ENCODE measurements around the gene PRAC1.
"Not testable (repeated sequence)": the region's sequence is repeated elsewhere in the genome, so short reads cannot be mapped to it uniquely, and the experiment has no call there.

PRAC1 gene

GRCh38 chr17:48721009-48721402, 1.3 kb downstream of the PRAC1 start:
- TF ChIP-seq CTCF (conservative IDR thresholded peaks at IDR 0.05; ENCODE audit: control insufficient read depth, insufficient read depth, low read depth, low read length): no peak
- no peak overlapping the region for H3K4me3 ChIP-seq (ENCODE audit: control insufficient read depth, low read depth, low read length)
- DNase-seq (ENCODE audit: low read depth): no peak

DNA sequence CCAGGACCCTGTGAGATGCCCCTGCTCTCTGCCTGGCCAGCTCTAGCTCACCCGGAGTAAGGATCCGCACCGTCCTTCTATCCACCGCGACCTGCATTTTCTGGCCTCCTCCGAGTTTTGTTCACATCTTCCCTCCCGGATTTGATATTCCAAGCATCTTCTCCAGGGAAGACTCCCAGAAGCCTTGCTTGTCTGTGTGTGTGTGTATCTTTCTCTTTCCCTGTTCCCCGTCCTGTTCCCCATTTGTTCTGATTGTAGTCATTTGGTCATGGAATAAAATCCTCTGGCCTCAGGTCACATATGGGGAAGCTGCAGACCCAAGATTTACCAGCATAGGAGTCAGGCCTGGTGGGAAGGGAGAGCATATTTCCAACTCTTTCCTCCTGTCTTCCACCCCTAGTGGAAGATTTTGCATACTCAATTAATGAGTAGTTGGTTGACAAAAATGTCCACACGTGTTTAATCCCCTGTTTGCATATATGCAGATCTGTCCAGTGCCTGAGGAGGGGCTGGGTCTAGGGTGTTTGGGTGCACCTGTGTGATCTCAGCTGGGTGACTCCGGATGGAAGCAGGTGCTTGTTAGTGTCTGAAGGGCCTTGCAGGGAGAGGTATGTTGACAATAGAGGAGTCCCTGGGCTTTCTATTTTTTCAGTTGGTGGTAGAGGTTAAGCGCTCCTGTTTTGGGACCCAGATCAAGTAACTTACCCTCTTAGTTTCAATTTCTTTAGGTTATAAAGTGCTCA, 1.9 kb downstream of the PRAC1 start:
- H3K4me3 ChIP-seq (ENCODE audit: control insufficient read depth, low read depth, low read length): no peak overlapping the region
- TF ChIP-seq CTCF (conservative IDR thresholded peaks at IDR 0.05; ENCODE audit: control insufficient read depth, insufficient read depth, low read depth, low read length): no peak
- no peak for DNase-seq (ENCODE audit: low read depth)

GRCh38 chr17:48719642-48720265, 2.6 kb downstream of the PRAC1 start:
- no peak for DNase-seq (ENCODE audit: low read depth)
- TF ChIP-seq CTCF (conservative IDR thresholded peaks at IDR 0.05; ENCODE audit: control insufficient read depth, insufficient read depth, low read depth, low read length): no peak
- no peak overlapping the region for H3K4me3 ChIP-seq (ENCODE audit: control insufficient read depth, low read depth, low read length)

- TF ChIP-seq CTCF (conservative IDR thresholded peaks at IDR 0.05; ENCODE audit: control insufficient read depth, insufficient read depth, low read depth, low read length): no peak
- no peak for DNase-seq (ENCODE audit: low read depth)
- no peak overlapping the region for H3K4me3 ChIP-seq (ENCODE audit: control insufficient read depth, low read depth, low read length)
These were observed 3.3 kb downstream of the PRAC1 start for GRCh38 chr17:48718761-48719641.

GRCh38 chr17:48718227-48718760, 4.0 kb downstream of the PRAC1 start:
- TF ChIP-seq CTCF (conservative IDR thresholded peaks at IDR 0.05; ENCODE audit: control insufficient read depth, insufficient read depth, low read depth, low read length): no peak
- no peak for DNase-seq (ENCODE audit: low read depth)
- no peak overlapping the region for H3K4me3 ChIP-seq (ENCODE audit: control insufficient read depth, low read depth, low read length)

GRCh38 chr17:48717367-48718226, 4.7 kb downstream of the PRAC1 start:
- no peak overlapping the region for H3K4me3 ChIP-seq (ENCODE audit: control insufficient read depth, low read depth, low read length)
- TF ChIP-seq CTCF (conservative IDR thresholded peaks at IDR 0.05; ENCODE audit: control insufficient read depth, insufficient read depth, low read depth, low read length): no peak
- DNase-seq (ENCODE audit: low read depth): no peak

DNA sequence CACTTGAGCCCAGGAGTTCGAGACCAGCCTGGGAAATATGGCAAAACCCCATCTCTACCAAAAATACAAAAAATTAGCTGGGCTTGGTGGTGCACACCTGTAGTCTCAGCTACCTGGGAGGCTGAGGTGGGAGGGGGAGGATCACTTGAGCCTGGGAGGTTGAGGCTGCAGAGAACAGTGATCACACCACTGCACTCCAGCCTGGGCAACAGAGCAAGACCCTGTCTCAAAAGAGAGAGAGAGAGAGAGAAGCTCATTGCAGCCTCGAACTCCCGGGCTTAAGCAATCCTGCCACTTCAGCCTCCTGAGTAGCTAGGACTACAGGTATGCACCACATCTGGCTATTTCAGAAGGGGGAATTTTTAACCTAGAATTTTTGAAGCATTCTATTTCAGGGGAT, 5.8 kb downstream of the PRAC1 start:
- not testable (repeated sequence) for DNase-seq (ENCODE audit: low read depth); H3K4me3 ChIP-seq (ENCODE audit: control insufficient read depth, low read depth, low read length)
